Measurements from ENCODE around the gene PRXL2A. TPM values are rescaled to one million over a fixed set of nuclear protein-coding genes. Genes with fewer than 3 reads are reported as not detected.
A peak's percentile ranks its signal among the peaks of the same experiment; 100 is the strongest.

The PRXL2A gene
- total and polyA plus RNA-seq, 9 donors: 62.1 to 86.7 (median 76.1) TPM

DNA sequence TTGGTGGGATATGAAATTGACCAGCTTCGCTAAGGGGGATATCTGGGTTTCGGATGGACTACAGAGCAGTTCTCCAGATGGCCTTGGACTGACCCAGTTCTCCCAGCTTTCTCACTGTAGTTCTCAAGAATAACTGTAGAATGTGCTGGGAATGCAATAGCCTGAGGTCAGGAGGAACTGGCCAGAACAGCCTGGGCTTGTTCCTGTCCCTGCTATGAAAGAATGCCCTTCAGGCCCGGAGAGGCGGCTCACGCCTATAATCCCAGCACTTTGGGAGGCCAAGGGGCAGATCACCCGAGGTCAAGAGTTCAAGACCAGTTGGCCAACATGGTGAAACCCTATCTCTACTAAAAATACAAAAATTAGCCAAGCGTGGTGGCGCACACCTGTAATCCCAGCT lies 33.5 kb downstream of the PRXL2A start:
- no peaks in the 10 kb centered on the region for H3K36me3 ChIP-seq (ENCODE audit: control insufficient read depth, insufficient read depth, low read length)
- H3K4me1 ChIP-seq (ENCODE audit: control insufficient read depth, insufficient read depth, low read length): peaks cover 15% of the 10 kb centered on the region
- 76% methylated on average over 3 of the region's 8 CpGs for WGBS (ENCODE audit: insufficient coverage)

DNA sequence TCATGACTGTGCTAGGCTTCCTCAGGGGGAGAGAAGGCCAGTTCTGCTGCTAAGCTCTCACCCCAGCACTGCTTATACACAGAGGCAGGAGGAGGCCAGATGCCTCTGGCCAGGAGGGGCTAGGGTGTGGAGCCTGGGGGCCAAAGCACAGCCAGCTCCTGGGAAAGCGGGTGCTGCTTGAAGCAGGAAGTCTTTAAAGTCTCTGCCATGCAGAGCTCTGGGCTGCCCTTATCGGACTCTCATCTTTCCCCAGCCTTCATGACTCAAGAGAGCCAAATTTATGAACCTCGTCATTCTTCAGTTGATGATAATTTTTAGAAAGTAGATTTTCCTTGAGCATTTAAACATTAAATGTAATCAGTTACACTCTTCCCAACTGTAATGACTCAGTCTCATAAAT lies 34.5 kb downstream of the PRXL2A start:
- peaks cover 15% of the 10 kb centered on the region for H3K4me1 ChIP-seq (ENCODE audit: control insufficient read depth, insufficient read depth, low read length)
- no peak overlapping the region for H3K27ac ChIP-seq (ENCODE audit: low read length)
- H3K36me3 ChIP-seq (ENCODE audit: control insufficient read depth, insufficient read depth, low read length): no peaks in the 10 kb centered on the region
- H3K9me3 ChIP-seq (replicated peaks; ENCODE audit: control insufficient read depth, low read depth, low read length): no peaks in the 10 kb centered on the region
- 83% methylated on average over 1 of the region's 3 CpGs for WGBS (ENCODE audit: insufficient coverage)
- H3K4me3 ChIP-seq (ENCODE audit: low read length): no peak overlapping the region
- no peak for DNase-seq
- no peaks in the 10 kb centered on the region for H3K27me3 ChIP-seq (ENCODE audit: control insufficient read depth, insufficient read depth, low read length)

More for the DNA sequence above, 33.5 kb downstream of the PRXL2A start:
- H3K27ac ChIP-seq (ENCODE audit: low read length): no peak overlapping the region
- no peak overlapping the region for H3K4me3 ChIP-seq (ENCODE audit: low read length)
- no peaks in the 10 kb centered on the region for H3K9me3 ChIP-seq (replicated peaks; ENCODE audit: control insufficient read depth, low read depth, low read length)
- no peaks in the 10 kb centered on the region for H3K27me3 ChIP-seq (ENCODE audit: control insufficient read depth, insufficient read depth, low read length)
- DNase-seq: no peak

DNA sequence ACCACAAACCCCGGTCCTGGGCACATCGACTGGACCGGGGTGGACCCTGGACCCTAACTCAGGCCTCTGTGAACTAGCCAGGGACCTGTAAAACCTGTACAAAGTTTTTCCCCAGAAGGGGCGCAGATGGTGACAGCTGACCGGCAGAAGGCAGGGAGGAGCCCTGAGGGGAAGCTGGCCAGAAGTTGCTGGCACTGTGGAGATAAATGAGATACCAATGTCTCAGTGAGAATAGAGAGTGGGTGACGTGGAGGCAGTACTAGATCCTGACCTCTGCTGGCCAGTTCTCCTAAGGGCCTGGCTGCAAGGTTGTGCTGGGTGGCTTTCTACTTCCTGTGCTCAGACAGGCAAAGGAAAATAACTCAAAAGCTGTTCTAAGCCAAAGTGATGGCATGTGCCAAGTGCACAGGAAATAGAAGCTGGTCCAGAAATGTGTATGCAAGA lies 35.2 kb downstream of the PRXL2A start:
- no peak for DNase-seq
- Histone ChIP-seq H3K4me1 (ENCODE audit: control insufficient read depth, insufficient read depth, low read length) (peaks cover 15% of the 10 kb centered on the region), H3K27ac (ENCODE audit: low read length) (no peak overlapping the region), H3K9me3 (replicated peaks; ENCODE audit: control insufficient read depth, low read depth, low read length) (no peaks in the 10 kb centered on the region), H3K36me3 (ENCODE audit: control insufficient read depth, insufficient read depth, low read length) (no peaks in the 10 kb centered on the region), H3K4me3 (ENCODE audit: low read length) (no peak overlapping the region), H3K27me3 (ENCODE audit: control insufficient read depth, insufficient read depth, low read length) (no peaks in the 10 kb centered on the region)
- WGBS (ENCODE audit: insufficient coverage): 64% methylated on average over 6 of the region's 6 CpGs

DNA sequence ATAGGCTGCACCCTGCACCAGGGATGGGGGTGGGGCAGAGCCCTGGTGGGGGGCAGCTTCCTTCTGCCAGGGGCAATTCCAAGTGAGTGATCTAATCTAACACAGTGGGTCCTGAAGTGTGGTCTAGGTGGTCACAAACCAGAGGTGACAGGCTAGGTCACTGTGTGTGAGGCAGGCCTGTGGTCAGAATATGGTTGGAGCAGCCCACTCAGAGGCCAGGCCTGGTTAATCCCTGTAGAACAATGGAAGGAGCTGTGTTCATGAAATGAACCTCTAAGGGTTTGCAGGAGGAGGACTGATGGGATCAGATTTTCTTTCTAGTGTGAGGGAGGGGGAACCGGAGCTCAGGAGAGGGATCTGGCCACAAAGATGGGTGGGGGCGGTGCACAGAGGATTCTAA lies 35.8 kb downstream of the PRXL2A start:
- Histone ChIP-seq H3K4me1 (ENCODE audit: control insufficient read depth, insufficient read depth, low read length) (peaks cover 15% of the 10 kb centered on the region), H3K27me3 (ENCODE audit: control insufficient read depth, insufficient read depth, low read length) (no peaks in the 10 kb centered on the region), H3K9me3 (replicated peaks; ENCODE audit: control insufficient read depth, low read depth, low read length) (no peaks in the 10 kb centered on the region), H3K36me3 (ENCODE audit: control insufficient read depth, insufficient read depth, low read length) (no peaks in the 10 kb centered on the region), H3K4me3 (ENCODE audit: low read length) (no peak overlapping the region), H3K27ac (ENCODE audit: low read length) (no peak overlapping the region)
- 43% methylated on average over 2 of the region's 2 CpGs for WGBS (ENCODE audit: insufficient coverage)
- no peak for DNase-seq

DNA sequence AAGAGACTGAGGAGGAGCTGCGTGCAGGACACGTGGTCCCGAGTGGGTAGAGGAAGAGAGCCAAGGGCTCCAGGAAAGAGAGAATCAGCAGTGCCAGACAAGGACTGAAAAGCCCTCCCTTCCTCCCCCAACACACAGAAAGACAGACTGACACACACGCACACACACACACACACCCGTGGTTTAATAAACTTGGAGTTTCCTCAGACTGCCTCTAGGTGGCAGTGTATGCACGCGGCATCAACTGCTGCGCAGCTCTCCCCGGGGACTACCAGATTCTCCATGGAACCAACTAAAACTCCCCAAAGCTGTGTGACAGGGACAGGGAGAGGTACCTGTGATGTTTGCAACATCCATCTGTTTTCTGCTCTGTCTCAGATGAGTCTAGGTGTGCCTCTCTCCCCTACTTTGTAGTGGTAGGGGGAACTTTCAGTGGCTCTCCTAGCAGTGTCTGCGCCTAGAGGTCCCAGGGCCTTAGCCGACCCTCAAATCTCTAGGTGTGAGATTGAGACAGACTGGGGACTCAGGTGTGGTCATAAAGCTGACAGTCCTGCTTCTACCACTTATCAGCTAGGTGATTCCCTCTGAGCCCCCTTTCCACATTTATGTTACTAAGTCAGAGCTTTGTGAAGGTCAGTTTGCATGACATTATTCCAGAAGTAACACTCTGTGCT lies 36.4 kb downstream of the PRXL2A start:
- Histone ChIP-seq H3K27ac (ENCODE audit: low read length) (no peak overlapping the region), H3K4me3 (ENCODE audit: low read length) (no peak overlapping the region), H3K9me3 (replicated peaks; ENCODE audit: control insufficient read depth, low read depth, low read length) (no peaks in the 10 kb centered on the region), H3K36me3 (ENCODE audit: control insufficient read depth, insufficient read depth, low read length) (no peaks in the 10 kb centered on the region), H3K27me3 (ENCODE audit: control insufficient read depth, insufficient read depth, low read length) (no peaks in the 10 kb centered on the region), H3K4me1 (ENCODE audit: control insufficient read depth, insufficient read depth, low read length) (peaks cover 15% of the 10 kb centered on the region)
- DNase-seq: peak; percentile 56
- 9% methylated on average over 5 of the region's 11 CpGs for WGBS (ENCODE audit: insufficient coverage)

DNA sequence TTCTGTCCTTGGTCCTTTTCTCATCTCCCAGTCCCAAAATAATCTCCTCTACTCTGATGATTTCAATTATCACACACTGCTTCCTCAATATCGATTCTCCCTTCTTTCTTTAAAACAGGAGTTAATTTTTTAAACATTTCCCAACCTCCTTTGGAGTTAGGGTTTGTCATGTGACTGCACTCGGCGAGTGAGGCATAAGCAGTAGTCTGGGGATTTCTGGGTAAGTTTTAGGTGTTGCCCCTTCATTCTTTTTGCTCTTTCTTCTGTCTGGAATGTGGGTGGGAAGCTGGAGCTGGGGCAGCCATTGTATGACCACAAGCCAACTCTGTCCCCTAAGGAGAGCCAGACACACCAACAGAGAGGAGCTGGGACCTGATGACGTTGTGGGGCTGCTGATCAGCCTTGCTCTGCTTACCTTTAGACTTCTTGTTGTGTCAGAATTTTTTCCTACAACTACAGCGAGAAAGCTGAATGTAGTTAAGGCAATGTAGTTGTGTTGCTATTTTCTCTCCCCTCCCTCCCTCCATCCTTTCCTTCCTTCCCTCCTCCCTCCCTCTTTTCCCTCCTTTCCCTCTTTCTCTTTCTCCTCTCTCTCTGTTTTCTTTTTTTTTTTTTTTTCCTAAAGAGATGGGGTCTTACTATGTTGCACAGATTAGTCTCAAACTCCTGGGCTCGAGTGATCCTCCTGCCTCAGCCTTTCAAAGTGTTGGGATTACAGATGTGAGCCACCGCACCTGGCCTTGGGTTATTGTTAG lies 39.3 kb downstream of the PRXL2A start:
- H3K4me1 ChIP-seq (ENCODE audit: control insufficient read depth, insufficient read depth, low read length): peaks cover 14% of the 10 kb centered on the region
- no peaks in the 10 kb centered on the region for H3K9me3 ChIP-seq (replicated peaks; ENCODE audit: control insufficient read depth, low read depth, low read length)
- DNase-seq: no peak
- no CpG with 5 or more reads among the region's 7 CpGs for WGBS (ENCODE audit: insufficient coverage)
- no peak overlapping the region for H3K27ac ChIP-seq (ENCODE audit: low read length)
- no peaks in the 10 kb centered on the region for H3K27me3 ChIP-seq (ENCODE audit: control insufficient read depth, insufficient read depth, low read length)
- no peak overlapping the region for H3K4me3 ChIP-seq (ENCODE audit: low read length)
- no peaks in the 10 kb centered on the region for H3K36me3 ChIP-seq (ENCODE audit: control insufficient read depth, insufficient read depth, low read length)

DNA sequence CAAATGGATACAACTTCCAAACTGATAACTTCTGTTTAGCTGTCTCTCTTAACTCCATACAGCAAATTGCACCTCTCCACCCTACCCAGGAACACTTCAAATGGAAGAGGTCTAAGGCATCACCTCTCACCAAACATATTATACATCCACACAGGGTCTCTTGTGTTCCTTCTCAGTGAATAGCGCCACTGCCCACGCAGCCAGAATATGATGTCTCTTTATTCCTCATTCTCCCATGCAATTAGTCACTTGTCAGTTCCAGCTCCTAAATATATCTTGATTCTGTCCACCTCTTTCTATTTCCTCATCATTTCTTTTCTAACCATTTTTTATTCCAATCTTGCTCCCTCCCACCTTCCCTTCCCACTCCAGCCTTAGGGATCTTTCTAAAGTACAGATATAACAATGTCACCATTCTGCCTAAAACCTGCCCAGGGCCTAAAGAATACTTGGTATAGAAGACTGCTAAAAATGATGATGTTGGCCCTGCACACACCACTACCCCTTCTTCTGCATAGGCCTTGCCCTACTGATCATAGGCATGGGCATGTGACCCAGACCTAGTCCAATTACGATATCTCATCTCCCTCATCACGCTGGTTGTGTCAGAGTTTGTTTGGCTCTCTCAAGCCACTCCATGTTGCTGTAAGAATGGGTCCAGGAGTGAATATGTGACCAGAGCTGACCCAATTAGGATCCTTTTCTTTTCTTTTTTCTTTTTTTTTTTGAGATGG lies 40.0 kb downstream of the PRXL2A start:
- Histone ChIP-seq H3K36me3 (ENCODE audit: control insufficient read depth, insufficient read depth, low read length) (no peaks in the 10 kb centered on the region), H3K27ac (ENCODE audit: low read length) (no peak overlapping the region), H3K4me1 (ENCODE audit: control insufficient read depth, insufficient read depth, low read length) (peaks cover 15% of the 10 kb centered on the region), H3K9me3 (replicated peaks; ENCODE audit: control insufficient read depth, low read depth, low read length) (no peaks in the 10 kb centered on the region), H3K4me3 (ENCODE audit: low read length) (no peak overlapping the region), H3K27me3 (ENCODE audit: control insufficient read depth, insufficient read depth, low read length) (no peaks in the 10 kb centered on the region)
- WGBS (ENCODE audit: insufficient coverage): 84% methylated on average over 2 of the region's 4 CpGs
- no peak for DNase-seq

DNA sequence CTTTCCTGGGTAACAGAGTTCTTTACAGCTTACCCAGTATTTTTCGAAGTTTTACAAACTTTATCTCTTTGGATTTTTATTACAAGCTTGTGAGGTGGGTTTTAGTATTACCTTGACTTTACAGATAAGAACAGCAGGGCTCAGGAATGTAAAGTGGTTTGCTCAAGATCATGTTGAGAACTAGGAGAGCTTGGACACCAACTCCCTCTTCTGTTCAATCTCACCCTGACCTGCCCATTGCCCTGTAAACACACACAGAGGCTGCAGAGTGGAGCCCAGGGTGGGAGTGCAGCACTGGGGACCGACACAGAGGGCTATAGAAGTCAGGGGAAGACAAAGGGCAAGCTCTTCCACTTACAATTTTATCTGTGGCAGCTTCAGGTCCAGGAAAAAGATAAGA lies 41.2 kb downstream of the PRXL2A start:
- Histone ChIP-seq H3K27me3 (ENCODE audit: control insufficient read depth, insufficient read depth, low read length) (no peaks in the 10 kb centered on the region), H3K9me3 (replicated peaks; ENCODE audit: control insufficient read depth, low read depth, low read length) (no peaks in the 10 kb centered on the region), H3K4me1 (ENCODE audit: control insufficient read depth, insufficient read depth, low read length) (peaks cover 12% of the 10 kb centered on the region), H3K36me3 (ENCODE audit: control insufficient read depth, insufficient read depth, low read length) (no peaks in the 10 kb centered on the region), H3K27ac (ENCODE audit: low read length) (no peak overlapping the region), H3K4me3 (ENCODE audit: low read length) (no peak overlapping the region)
- DNase-seq: no peak
- WGBS (ENCODE audit: insufficient coverage): no CpG with 5 or more reads among the region's 2 CpGs

DNA sequence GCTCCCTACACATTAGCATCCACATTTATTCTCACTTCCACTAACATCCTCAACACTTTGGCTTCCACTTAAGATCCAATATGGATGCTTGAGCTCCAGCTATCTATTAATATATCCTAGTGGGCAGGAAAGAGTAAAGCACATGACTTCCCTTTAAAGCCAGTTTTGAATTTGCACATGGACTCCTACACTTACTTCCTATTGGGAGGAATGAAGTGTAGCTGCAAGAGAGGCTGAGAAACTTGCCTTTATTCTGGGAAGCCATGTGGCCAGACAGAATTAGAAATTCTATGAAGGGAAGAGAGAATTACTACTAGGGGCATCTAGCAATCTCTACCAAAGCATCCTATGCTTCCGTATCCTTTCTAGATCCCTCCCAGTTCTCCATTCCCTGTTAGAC lies 42.8 kb downstream of the PRXL2A start:
- no peak overlapping the region for H3K27ac ChIP-seq (ENCODE audit: low read length)
- no peaks in the 10 kb centered on the region for H3K36me3 ChIP-seq (ENCODE audit: control insufficient read depth, insufficient read depth, low read length)
- no peaks in the 10 kb centered on the region for H3K27me3 ChIP-seq (ENCODE audit: control insufficient read depth, insufficient read depth, low read length)
- no peak overlapping the region for H3K4me3 ChIP-seq (ENCODE audit: low read length)
- no peaks in the 10 kb centered on the region for H3K9me3 ChIP-seq (replicated peaks; ENCODE audit: control insufficient read depth, low read depth, low read length)
- 100% methylated on average over 1 of the region's 1 CpG for WGBS (ENCODE audit: insufficient coverage)
- peaks cover 22% of the 10 kb centered on the region for H3K4me1 ChIP-seq (ENCODE audit: control insufficient read depth, insufficient read depth, low read length)
- no peak for DNase-seq

DNA sequence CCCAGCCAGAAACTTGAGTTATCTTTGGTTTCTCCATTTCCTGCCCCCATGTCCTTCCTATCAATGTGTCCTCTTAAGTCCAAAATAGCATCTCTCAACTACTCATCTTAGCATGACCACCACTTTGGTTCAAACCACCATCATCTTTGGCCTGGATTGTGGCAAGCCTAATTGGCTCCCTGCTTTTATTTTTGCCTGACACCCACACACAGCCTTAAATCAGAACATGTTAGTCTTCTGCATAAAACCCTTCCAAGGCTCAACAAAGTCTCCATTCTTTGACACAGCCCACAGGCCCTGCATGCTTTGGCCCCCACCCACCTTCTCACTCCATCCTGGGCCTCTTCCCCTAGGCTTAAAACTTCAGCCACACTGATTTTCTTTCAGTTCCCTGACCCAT lies 43.7 kb downstream of the PRXL2A start:
- H3K36me3 ChIP-seq (ENCODE audit: control insufficient read depth, insufficient read depth, low read length): no peaks in the 10 kb centered on the region
- no peak for DNase-seq
- H3K4me1 ChIP-seq (ENCODE audit: control insufficient read depth, insufficient read depth, low read length): peaks cover 22% of the 10 kb centered on the region
- H3K27me3 ChIP-seq (ENCODE audit: control insufficient read depth, insufficient read depth, low read length): no peaks in the 10 kb centered on the region
- H3K9me3 ChIP-seq (replicated peaks; ENCODE audit: control insufficient read depth, low read depth, low read length): no peaks in the 10 kb centered on the region
- no peak overlapping the region for H3K27ac ChIP-seq (ENCODE audit: low read length)
- H3K4me3 ChIP-seq (ENCODE audit: low read length): no peak overlapping the region
